HCT116 (cell line): ENCODE results near the gene CHST9. TPM values are rescaled to one million over a fixed set of nuclear protein-coding genes. Genes with fewer than 3 reads are reported as not detected.

Source experiments
- ATAC-seq: fragments of 200-7000 bp; cut with Tn5 transposase; 2 replicates; pipeline ENCODE4 v1.9.1; 2020; ENCODE audit warnings: mild to moderate bottlenecking, moderate library complexity
- BruUV-seq: library from RNA; stranded (reverse); fragments of 400-500 nt; replicated peaks from 2 replicates; lab custom pipeline; 2021; lab: Mats Ljungman, UMichigan
- CTCF ChIA-PET: fragments of 300-600 bp; sonication (Branson Sonifier 250); formaldehyde crosslinking; loops from one replicate; lab custom pipeline; 2021; ENCODE audit warnings: antibody characterized with exemption; lab: Charles Lee
- POLR2A ChIA-PET: fragments of 300-600, 350-600 bp; sonication (Branson Sonifier 250); formaldehyde crosslinking; loops from one replicate; lab custom pipeline; 2021; ENCODE audit warnings: antibody characterized with exemption; lab: Charles Lee
- RAD21 ChIA-PET, 2 experiments: fragments of 300-600 bp; sonication (Branson Sonifier 250); formaldehyde crosslinking; loops; one replicate each; lab custom pipeline; 2023; ENCODE audit warnings: low total read pairs in 2 of 2; ENCODE audit not compliant: uncharacterized antibody in 2 of 2, unreplicated experiment in 2 of 2, low non-redundant PET in 1 of 2; lab: Charles Lee
- DNase-seq: peaks from one replicate; pipeline ENCODE4 v3.0.0-alpha.2; 2010; ENCODE audit warnings: low read depth, low spot score
- H2AFZ ChIP-seq: fragments of 200-600 bp; shearing (Covaris generic), sonication (generic); 2 replicates; pipeline ENCODE4 v1.6.1; 2017; ENCODE audit warnings: low read depth, mixed run types, mixed read lengths, antibody characterized with exemption, low read length; ENCODE audit not compliant: poor library complexity, severe bottlenecking
- H3K27ac ChIP-seq: 2 replicates; pipeline ENCODE4 v1.5.1; 2012; ENCODE audit warnings: low read depth, low read length
- H3K27me3 ChIP-seq: fragments of 200-600 bp; sonication (generic); 2 replicates; pipeline ENCODE4 v1.6.1; 2016; ENCODE audit warnings: mixed run types, low read length, mixed read lengths; ENCODE audit not compliant: insufficient read depth
- H3K36me3 ChIP-seq, 2 experiments: fragments of 200-500 bp in 1 of 2; fragments of 200-600 bp in 1 of 2; sonication (Bioruptor generic) in 1 of 2; sonication (generic) in 1 of 2; 2 replicates each; pipeline versions ENCODE4 v1.5.1 to v1.6.1; 2014 to 2016; ENCODE audit warnings: low read length in 2 of 2, inconsistent platforms in 1 of 2, mixed read lengths in 1 of 2, mixed run types in 1 of 2; ENCODE audit not compliant: insufficient read depth in 2 of 2, control insufficient read depth in 1 of 2
- H3K4me1 ChIP-seq, 2 experiments: fragments of 200-600 bp in 1 of 2; sonication (generic) in 1 of 2; 2 replicates each; pipeline versions ENCODE4 v1.5.1 to v1.6.1; 2012 to 2017; ENCODE audit warnings: low read length in 2 of 2, inconsistent platforms in 1 of 2, mild to moderate bottlenecking in 1 of 2, mixed read lengths in 1 of 2, mixed run types in 1 of 2, moderate library complexity in 1 of 2; ENCODE audit not compliant: insufficient read depth in 2 of 2, control insufficient read depth in 1 of 2
- H3K4me2 ChIP-seq: fragments of 200-600 bp; sonication (generic); 2 replicates; pipeline ENCODE4 v1.6.1; 2017; ENCODE audit warnings: mixed run types, low read length, mixed read lengths
- H3K4me3 ChIP-seq, 2 experiments: fragments of 200-600 bp in 1 of 2; sonication (generic) in 1 of 2; replicated peaks in 1 of 2; 2 replicates each; pipeline ENCODE4 v1.5.1; 2011 to 2016; ENCODE audit warnings: low read length in 2 of 2, control low read depth in 1 of 2, low read depth in 1 of 2, mild to moderate bottlenecking in 1 of 2, mixed read lengths in 1 of 2, mixed run types in 1 of 2
- H3K79me2 ChIP-seq: fragments of 200-600 bp; sonication (generic); 2 replicates; pipeline ENCODE4 v1.6.1; 2017; ENCODE audit warnings: mild to moderate bottlenecking, mixed run types, low read length, moderate library complexity, mixed read lengths; ENCODE audit not compliant: insufficient read depth
- H3K9ac ChIP-seq: fragments of 200-600 bp; sonication (generic); 2 replicates; pipeline ENCODE4 v1.6.1; 2016; ENCODE audit warnings: low read length, mixed read lengths
- H3K9me2 ChIP-seq: fragments of 200-600 bp; sonication (generic), shearing (Covaris generic); 2 replicates; pipeline ENCODE4 v1.6.1; 2017; ENCODE audit warnings: mixed run types, mild to moderate bottlenecking, moderate library complexity; ENCODE audit not compliant: insufficient read depth
- H3K9me3 ChIP-seq, 2 experiments: fragments of 200-500 bp in 1 of 2; fragments of 200-600 bp in 1 of 2; sonication (Bioruptor generic) in 1 of 2; sonication (generic) in 1 of 2; 2 replicates each; pipeline ENCODE4 v1.6.1; 2014 to 2017; ENCODE audit warnings: low read length in 2 of 2, mixed read lengths in 2 of 2, inconsistent platforms in 1 of 2, low read depth in 1 of 2, mild to moderate bottlenecking in 1 of 2, mixed run types in 1 of 2, moderate library complexity in 1 of 2; ENCODE audit not compliant: control insufficient read depth in 1 of 2, insufficient read depth in 1 of 2
- H4K20me1 ChIP-seq: fragments of 200-600 bp; sonication (generic), shearing (Covaris generic); 2 replicates; pipeline ENCODE4 v1.6.1; 2017; ENCODE audit warnings: mixed run types, mild to moderate bottlenecking, moderate library complexity; ENCODE audit not compliant: insufficient read depth
- CBX3 ChIP-seq: IDR thresholded peaks from 2 replicates; pipeline ENCODE4 v1.6.1; 2012; ENCODE audit warnings: low read depth
- CEBPB ChIP-seq: IDR thresholded peaks from 2 replicates; pipeline ENCODE4 v1.6.1; 2012; ENCODE audit warnings: low read depth
- EGR1 ChIP-seq: IDR thresholded peaks from 2 replicates; pipeline ENCODE4 v1.6.1; 2012; ENCODE audit warnings: low read depth
- POLR2AphosphoS5 ChIP-seq: IDR thresholded peaks from 2 replicates; pipeline ENCODE4 v1.6.1; 2011; ENCODE audit warnings: mild to moderate bottlenecking, low read depth, low read length, moderate library complexity
- SP1 ChIP-seq: IDR thresholded peaks from 2 replicates; pipeline ENCODE4 v1.6.1; 2012; ENCODE audit warnings: low read depth
- ZFX ChIP-seq: fragments of 450-650 bp; IDR thresholded peaks from 2 replicates; pipeline ENCODE4 v1.6.1; 2017
- intact Hi-C: fragments of 100-400 bp; cut with micrococcal nuclease; formaldehyde crosslinking; loops from 2 replicates; pipeline ENCODE4 v1.10.0; 2022
- total RNA-seq: library from RNA; stranded (reverse); gene quantifications from one replicate; pipeline ENCODE4 v1.2.1, GENCODE V29; 2021; ENCODE audit not compliant: unreplicated experiment
- TF ChIP-seq, protein P1 (sequence below): IDR thresholded peaks from 2 replicates; pipeline ENCODE4 v1.6.1; 2011; ENCODE audit warnings: mild to moderate bottlenecking, low read length, moderate library complexity; ENCODE audit not compliant: insufficient replicate concordance; ENCODE audit errors: extremely low read depth
- TF ChIP-seq, protein P2 (sequence below), 3 experiments: fragments of 200-600 bp in 1 of 3; sonication (generic) in 1 of 3; IDR thresholded peaks in 2 of 3; conservative IDR thresholded peaks in 1 of 3; 2 replicates each; pipeline ENCODE4 v1.5.1; 2012 to 2017; ENCODE audit warnings: low read depth in 2 of 3, low read length in 2 of 3, antibody characterized with exemption in 1 of 3, borderline replicate concordance in 1 of 3, control low read depth in 1 of 3, mild to moderate bottlenecking in 1 of 3, mixed read lengths in 1 of 3, mixed run types in 1 of 3, moderate library complexity in 1 of 3; ENCODE audit not compliant: insufficient read depth in 1 of 3
- TF ChIP-seq, protein P3 (sequence below): IDR thresholded peaks from 2 replicates; pipeline ENCODE4 v1.6.1; 2012

The CHST9 gene
- total RNA-seq, 1 experiment from 2014 or later = not detected

DNA sequence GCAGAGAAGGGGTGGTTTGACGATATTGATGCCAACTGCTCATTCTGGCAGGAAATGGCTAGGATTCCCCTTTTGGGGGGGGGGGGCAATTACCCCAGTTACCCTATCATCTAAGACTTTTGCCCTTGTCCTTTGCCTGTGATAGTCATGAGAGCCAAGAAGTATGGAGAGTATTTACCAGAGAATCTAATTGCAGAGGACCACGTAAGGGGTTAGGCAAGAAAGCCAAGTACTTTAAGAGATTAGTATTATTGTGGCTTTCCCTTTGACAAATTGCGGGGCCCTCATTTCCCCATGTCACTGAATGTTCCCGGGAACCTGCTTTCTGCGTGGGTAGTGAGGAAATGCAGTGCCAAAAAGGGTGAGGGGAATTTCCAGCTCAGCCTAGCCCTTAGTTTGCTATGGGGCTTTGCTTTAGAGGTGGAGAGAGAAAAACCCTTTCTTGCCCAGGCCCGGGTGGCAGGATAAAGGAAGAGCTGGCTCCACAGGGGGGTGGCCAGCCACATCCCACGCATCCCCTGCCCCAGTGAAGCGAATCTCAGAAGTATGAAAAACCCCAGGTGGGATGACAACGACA, 321.1 kb downstream of the CHST9 start:
- DNase-seq (no peak), ATAC-seq (no peak)
- no peaks in the 10 kb centered on the region for H3K79me2 ChIP-seq
- no peak overlapping the region for H3K4me3 ChIP-seq
- H2AFZ ChIP-seq = no peak overlapping the region
- no peaks in the 10 kb centered on the region for H3K9me2 ChIP-seq
- H3K4me2 ChIP-seq = no peak overlapping the region
- POLR2A ChIA-PET = no interaction called here
- RAD21 ChIA-PET = no interaction called here
- intact Hi-C loops = no loop called here
- peaks cover 0 to 6% of the 10 kb centered on the region in 2 experiments; a peak in 2 of 4 replicates for H3K4me1 ChIP-seq
- H4K20me1 ChIP-seq = no peaks in the 10 kb centered on the region
- H3K27ac ChIP-seq = no peak overlapping the region
- no peaks in the 10 kb centered on the region for H3K36me3 ChIP-seq
- no TSS peak for BruUV-seq
- H3K27me3 ChIP-seq = peaks cover 17% of the 10 kb centered on the region
- no peaks in the 10 kb centered on the region for H3K9me3 ChIP-seq
- no peak overlapping the region for H3K9ac ChIP-seq
- TF ChIP-seq CEBPB = no peak
- TF ChIP-seq, protein P1, sequence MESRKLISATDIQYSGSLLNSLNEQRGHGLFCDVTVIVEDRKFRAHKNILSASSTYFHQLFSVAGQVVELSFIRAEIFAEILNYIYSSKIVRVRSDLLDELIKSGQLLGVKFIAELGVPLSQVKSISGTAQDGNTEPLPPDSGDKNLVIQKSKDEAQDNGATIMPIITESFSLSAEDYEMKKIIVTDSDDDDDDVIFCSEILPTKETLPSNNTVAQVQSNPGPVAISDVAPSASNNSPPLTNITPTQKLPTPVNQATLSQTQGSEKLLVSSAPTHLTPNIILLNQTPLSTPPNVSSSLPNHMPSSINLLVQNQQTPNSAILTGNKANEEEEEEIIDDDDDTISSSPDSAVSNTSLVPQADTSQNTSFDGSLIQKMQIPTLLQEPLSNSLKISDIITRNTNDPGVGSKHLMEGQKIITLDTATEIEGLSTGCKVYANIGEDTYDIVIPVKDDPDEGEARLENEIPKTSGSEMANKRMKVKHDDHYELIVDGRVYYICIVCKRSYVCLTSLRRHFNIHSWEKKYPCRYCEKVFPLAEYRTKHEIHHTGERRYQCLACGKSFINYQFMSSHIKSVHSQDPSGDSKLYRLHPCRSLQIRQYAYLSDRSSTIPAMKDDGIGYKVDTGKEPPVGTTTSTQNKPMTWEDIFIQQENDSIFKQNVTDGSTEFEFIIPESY = no peak
- TF ChIP-seq, protein P2, sequence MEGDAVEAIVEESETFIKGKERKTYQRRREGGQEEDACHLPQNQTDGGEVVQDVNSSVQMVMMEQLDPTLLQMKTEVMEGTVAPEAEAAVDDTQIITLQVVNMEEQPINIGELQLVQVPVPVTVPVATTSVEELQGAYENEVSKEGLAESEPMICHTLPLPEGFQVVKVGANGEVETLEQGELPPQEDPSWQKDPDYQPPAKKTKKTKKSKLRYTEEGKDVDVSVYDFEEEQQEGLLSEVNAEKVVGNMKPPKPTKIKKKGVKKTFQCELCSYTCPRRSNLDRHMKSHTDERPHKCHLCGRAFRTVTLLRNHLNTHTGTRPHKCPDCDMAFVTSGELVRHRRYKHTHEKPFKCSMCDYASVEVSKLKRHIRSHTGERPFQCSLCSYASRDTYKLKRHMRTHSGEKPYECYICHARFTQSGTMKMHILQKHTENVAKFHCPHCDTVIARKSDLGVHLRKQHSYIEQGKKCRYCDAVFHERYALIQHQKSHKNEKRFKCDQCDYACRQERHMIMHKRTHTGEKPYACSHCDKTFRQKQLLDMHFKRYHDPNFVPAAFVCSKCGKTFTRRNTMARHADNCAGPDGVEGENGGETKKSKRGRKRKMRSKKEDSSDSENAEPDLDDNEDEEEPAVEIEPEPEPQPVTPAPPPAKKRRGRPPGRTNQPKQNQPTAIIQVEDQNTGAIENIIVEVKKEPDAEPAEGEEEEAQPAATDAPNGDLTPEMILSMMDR (IDR thresholded peaks at IDR 0.05 in 2 of 3, conservative IDR thresholded peaks at IDR 0.05 in 1 of 3; ENCODE audit: borderline replicate concordance in 1 of 3, insufficient read depth in 1 of 3, low read depth in 2 of 3, low read length in 2 of 3) = no peak
- TF ChIP-seq EGR1 = no peak
- TF ChIP-seq CBX3 = no peak
- no peak for TF ChIP-seq POLR2AphosphoS5
- no peak for TF ChIP-seq ZFX
- TF ChIP-seq SP1 = no peak
- TF ChIP-seq, protein P3, sequence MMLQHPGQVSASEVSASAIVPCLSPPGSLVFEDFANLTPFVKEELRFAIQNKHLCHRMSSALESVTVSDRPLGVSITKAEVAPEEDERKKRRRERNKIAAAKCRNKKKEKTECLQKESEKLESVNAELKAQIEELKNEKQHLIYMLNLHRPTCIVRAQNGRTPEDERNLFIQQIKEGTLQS = no peak
- CTCF ChIA-PET = no interaction called here
